Lower lobe of right lung (tissue), 2 donors: ENCODE data around the gene PDZD2. TPM values are rescaled to one million over a fixed set of nuclear protein-coding genes. Genes with fewer than 3 reads are reported as not detected.

ENCODE experiments used
- ATAC-seq, 2 donors: fragments of 200-7000 bp; cut with Tn5 transposase; one replicate each; pipeline ENCODE4 v1.9.1; 2020 to 2022; ENCODE audit warnings: mild to moderate bottlenecking in 2 of 2, moderate library complexity in 2 of 2
- DNase-seq: peaks from one replicate; pipeline ENCODE4 v3.0.0-alpha.2; 2020
- H3K27ac ChIP-seq: fragments of 200-600 bp; one replicate; pipeline ENCODE4 v1.8.0; 2022
- H3K27me3 ChIP-seq: fragments of 200-600 bp; one replicate; pipeline ENCODE4 v1.8.0; 2022; ENCODE audit warnings: low read depth
- H3K36me3 ChIP-seq: fragments of 200-600 bp; one replicate; pipeline ENCODE4 v1.8.0; 2022; ENCODE audit warnings: mild to moderate bottlenecking
- H3K4me1 ChIP-seq: fragments of 200-600 bp; one replicate; pipeline ENCODE4 v1.8.0; 2022
- H3K4me3 ChIP-seq: fragments of 200-600 bp; one replicate; pipeline ENCODE4 v1.8.0; 2022; ENCODE audit warnings: mild to moderate bottlenecking
- H3K9me3 ChIP-seq: fragments of 200-600 bp; one replicate; pipeline ENCODE4 v1.8.0; 2022
- intact Hi-C: fragments of 100-400 bp; cut with DNase I; formaldehyde crosslinking; loops from one replicate; pipeline ENCODE4 v1.11.0; 2022
- total RNA-seq: library from RNA; stranded (reverse); fragmentation: NEBNext Ultra II Directional; extraction: Animal tissue kit (Norgen Biotek cat#: 25700); gene quantifications from one replicate; pipeline ENCODE4 v1.2.1, GENCODE V29; 2021
- TF ChIP-seq, protein P1 (sequence below): fragments of 200-600 bp; IDR thresholded peaks from one replicate; pipeline ENCODE4 v1.8.0; 2022; ENCODE audit warnings: antibody characterized with exemption, mild to moderate bottlenecking
- donor health status: DM: no; HTN: yes; CAD: no; lungs with severe emphysema.

Gene PDZD2
- total RNA-seq, 1 donor from 2014 or later = 67.8 TPM

DNA sequence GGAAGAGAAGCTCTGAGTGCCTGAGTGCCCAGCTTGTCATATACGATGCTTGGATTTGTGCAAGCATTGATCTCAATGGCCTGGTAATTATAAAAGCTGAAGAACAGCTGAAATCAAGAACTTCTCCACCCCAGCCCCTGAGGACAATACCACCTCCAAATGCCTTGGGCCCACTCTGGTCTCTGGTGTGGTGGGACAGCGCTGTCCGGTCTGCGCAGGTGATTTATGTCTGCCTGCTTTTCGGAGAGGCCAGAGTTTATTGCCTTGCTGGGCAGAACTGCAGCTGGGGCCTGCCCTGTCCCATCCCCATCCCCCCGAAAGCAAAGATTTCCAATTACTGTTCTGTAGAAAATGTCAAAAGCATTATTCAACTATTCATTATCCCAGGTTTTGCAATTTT is 1.1 kb upstream of the PDZD2 start:
- DNase-seq (no peak), ATAC-seq (no peak)
- Histone ChIP-seq H3K4me3 (no peak overlapping the region), H3K27ac (no peak overlapping the region), H3K27me3 (peaks cover 3% of the 10 kb centered on the region), H3K9me3 (no peaks in the 10 kb centered on the region), H3K4me1 (peaks cover 22% of the 10 kb centered on the region), H3K36me3 (no peaks in the 10 kb centered on the region)
- TF ChIP-seq, protein P1, sequence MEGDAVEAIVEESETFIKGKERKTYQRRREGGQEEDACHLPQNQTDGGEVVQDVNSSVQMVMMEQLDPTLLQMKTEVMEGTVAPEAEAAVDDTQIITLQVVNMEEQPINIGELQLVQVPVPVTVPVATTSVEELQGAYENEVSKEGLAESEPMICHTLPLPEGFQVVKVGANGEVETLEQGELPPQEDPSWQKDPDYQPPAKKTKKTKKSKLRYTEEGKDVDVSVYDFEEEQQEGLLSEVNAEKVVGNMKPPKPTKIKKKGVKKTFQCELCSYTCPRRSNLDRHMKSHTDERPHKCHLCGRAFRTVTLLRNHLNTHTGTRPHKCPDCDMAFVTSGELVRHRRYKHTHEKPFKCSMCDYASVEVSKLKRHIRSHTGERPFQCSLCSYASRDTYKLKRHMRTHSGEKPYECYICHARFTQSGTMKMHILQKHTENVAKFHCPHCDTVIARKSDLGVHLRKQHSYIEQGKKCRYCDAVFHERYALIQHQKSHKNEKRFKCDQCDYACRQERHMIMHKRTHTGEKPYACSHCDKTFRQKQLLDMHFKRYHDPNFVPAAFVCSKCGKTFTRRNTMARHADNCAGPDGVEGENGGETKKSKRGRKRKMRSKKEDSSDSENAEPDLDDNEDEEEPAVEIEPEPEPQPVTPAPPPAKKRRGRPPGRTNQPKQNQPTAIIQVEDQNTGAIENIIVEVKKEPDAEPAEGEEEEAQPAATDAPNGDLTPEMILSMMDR = no peak
- intact Hi-C loops = no loop called here

DNA sequence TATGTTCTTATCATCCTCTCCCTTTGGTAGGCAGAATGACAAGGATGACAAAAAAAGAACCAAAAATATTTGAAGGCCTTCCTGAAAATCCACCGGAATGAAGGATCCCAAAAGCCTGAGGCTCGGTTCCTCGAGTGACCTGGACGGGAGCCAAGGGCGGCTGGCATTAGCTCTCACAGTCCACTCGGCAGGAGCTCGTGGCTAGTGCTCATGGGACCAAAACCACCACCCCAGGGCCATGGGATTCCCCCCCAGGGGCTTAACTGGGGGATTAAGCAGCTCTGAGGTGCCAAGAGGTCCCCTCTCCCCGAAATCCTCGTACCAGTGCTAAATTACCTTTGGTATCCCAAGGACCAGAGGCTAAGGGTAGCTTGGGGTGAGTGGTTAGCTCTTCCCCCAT is 586 bp upstream of the PDZD2 start:
- DNase-seq = peak; percentile 51
- peak; percentile 2 to 12 for ATAC-seq
- Histone ChIP-seq H3K4me1 (peaks cover 22% of the 10 kb centered on the region), H3K27me3 (peaks cover 3% of the 10 kb centered on the region), H3K4me3 (peak overlapping the region; percentile 73), H3K27ac (peak overlapping the region; percentile 18), H3K36me3 (no peaks in the 10 kb centered on the region), H3K9me3 (no peaks in the 10 kb centered on the region)
- TF ChIP-seq, protein P1 = no peak
- intact Hi-C loops = no loop called here

DNA sequence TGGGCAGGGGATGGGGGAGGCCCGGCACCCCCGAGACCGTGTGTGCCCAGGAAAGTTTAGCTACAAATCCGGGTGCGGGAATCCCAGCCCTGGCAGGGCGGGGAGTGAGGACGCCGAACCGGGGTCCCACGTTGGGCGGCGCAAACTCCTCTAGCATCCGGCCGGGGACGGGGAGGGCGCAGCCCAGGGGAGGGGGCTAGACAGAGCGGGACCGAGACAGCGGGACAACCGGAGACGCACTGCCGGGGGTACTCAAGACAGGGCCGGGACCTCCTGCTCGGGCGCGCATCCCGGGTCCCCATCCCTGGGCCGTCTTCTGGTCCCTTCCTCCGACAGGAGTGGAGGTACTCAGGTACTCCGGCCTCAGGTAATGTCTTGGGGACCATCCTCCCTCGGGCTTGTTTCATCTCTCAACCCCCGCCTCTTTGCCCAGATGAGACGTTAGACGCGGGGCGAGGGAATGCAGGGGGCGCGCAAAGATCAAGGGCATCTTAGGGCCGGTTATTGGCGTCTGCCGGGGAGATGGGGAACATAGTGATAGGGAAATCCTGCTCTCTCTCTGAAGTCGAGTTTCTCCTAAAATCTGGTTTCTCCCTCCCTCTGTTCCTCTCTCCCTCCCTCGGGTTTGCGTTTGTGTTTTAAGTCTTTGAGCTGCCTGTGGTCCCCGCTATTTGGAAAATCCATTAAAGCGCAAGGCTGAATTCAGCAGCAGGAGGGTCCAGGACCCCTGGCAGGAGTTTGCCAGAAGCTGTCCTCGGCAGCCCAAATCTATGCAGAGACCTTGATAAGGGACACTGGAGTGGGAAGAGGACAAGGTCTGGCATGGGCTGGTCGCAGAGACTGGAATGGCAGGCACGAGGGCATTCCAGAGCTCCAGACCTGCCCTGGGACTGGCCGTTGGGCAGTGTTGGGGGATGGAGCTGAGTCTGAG is 815 bp downstream of the PDZD2 start:
- intact Hi-C loops = no loop called here
- TF ChIP-seq, protein P1 = no peak
- no peak for DNase-seq
- Histone ChIP-seq H3K4me3 (peak overlapping the region; percentile 73), H3K36me3 (no peaks in the 10 kb centered on the region), H3K27ac (no peak overlapping the region), H3K9me3 (no peaks in the 10 kb centered on the region), H3K4me1 (peaks cover 22% of the 10 kb centered on the region), H3K27me3 (peaks cover 3% of the 10 kb centered on the region)
- peak; percentile 44 to 47 for ATAC-seq

DNA sequence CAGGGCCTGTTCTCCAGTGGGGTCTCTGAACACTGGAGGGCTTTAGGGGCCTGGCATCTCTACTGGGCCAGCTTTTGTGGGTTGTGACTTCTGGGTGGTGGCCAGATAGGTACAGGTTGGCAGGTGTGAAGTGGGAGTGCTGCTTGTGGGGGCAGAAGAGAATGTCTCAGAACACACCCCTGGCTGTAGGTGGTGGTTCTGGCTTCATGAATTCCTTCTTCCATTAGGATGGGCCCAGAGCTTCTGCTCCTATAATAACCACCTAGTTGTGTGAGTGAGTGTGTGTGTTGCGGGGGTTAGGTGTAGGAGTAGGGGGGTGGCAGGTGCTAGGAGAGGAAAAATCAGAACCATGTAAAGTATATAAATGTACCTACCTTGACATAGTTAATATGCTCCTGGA is 1.6 kb downstream of the PDZD2 start:
- Histone ChIP-seq H3K4me3 (no peak overlapping the region), H3K9me3 (no peaks in the 10 kb centered on the region), H3K27ac (no peak overlapping the region), H3K4me1 (peaks cover 22% of the 10 kb centered on the region), H3K36me3 (no peaks in the 10 kb centered on the region), H3K27me3 (peaks cover 3% of the 10 kb centered on the region)
- ATAC-seq (no peak), DNase-seq (no peak)
- intact Hi-C loops = no loop called here
- TF ChIP-seq, protein P1 = no peak

DNA sequence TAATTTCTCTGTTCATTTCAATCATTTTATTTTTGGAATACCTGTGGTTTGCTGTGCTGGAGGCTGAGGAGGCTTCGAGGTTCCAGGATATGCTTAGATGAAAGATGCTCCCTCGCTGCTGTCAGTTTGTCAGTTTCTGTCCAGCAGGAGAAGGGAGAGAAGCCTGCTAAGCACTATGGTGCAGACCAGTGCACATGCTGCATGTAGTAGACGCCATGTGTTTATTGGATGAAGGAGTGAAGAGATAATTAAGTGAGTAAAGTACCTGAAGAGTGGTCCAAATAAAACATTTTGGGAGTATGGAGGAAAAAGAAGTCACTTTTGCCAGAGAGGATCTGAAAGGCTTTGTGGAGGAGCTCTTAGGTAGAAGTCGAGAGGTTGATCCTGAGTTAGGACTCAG is 2.1 kb downstream of the PDZD2 start:
- intact Hi-C loops = no loop called here
- TF ChIP-seq, protein P1 = no peak
- Histone ChIP-seq H3K27me3 (peaks cover 3% of the 10 kb centered on the region), H3K27ac (no peak overlapping the region), H3K4me1 (peaks cover 22% of the 10 kb centered on the region), H3K4me3 (no peak overlapping the region), H3K36me3 (no peaks in the 10 kb centered on the region), H3K9me3 (no peaks in the 10 kb centered on the region)
- ATAC-seq (no peak), DNase-seq (no peak)
